ENCODE measurements around the gene PAAF1. TPM values are rescaled to one million over a fixed set of nuclear protein-coding genes. Genes with fewer than 3 reads are reported as not detected.

PAAF1 gene
- total and polyA plus RNA-seq, 2 experiments from 2014 or later = 13.6 to 18.1 TPM

- H3K4me2 ChIP-seq = no peak overlapping the region
- Mint-ChIP-seq H3K27ac (no peak overlapping the region), H3K27me3 (ENCODE audit: insufficient read depth, low read depth, poor library complexity) (peaks cover 13% of the 10 kb centered on the region), H3K4me3 (no peak overlapping the region), H3K9me3 (no peaks in the 10 kb centered on the region), H3K36me3 (ENCODE audit: low read depth) (peaks cover 64% of the 10 kb centered on the region), H3K4me1 (peaks cover 10% of the 10 kb centered on the region)
- ATAC-seq (no peak), DNase-seq (ENCODE audit: low spot score) (no peak)
- no peaks in the 10 kb centered on the region for H3K9me2 ChIP-seq (ENCODE audit: insufficient read depth)
- H3K4me1 ChIP-seq (ENCODE audit: insufficient read depth) = peaks cover 11% of the 10 kb centered on the region
- H4K20me1 ChIP-seq (replicated peaks; ENCODE audit: insufficient read depth) = peaks cover 13% of the 10 kb centered on the region
- no peaks in the 10 kb centered on the region; the same call in 1 of the 2 replicates for H3K79me2 ChIP-seq (replicated peaks; ENCODE audit: insufficient read depth)
- H3K27ac ChIP-seq (ENCODE audit: low read depth) = no peak overlapping the region
- H3F3A ChIP-seq (replicated peaks; ENCODE audit: low read depth) = peaks cover 5% of the 10 kb centered on the region; the same call in 1 of the 2 replicates
- H2AFZ ChIP-seq = no peak overlapping the region
- TF ChIP-seq ZNF462 (CRISPR knock-in tag; IDR thresholded peaks at IDR 0.05) (no peak), NANOG (IDR thresholded peaks at IDR 0.05; ENCODE audit: borderline replicate concordance) (no peak), ZNF114 (CRISPR knock-in tag; IDR thresholded peaks at IDR 0.05) (no peak), EZH2phosphoT487 (IDR thresholded peaks at IDR 0.05; ENCODE audit: unreplicated experiment) (no peak), POLR2AphosphoS5 (IDR thresholded peaks at IDR 0.05; ENCODE audit: low read depth) (no peak), CTCF (conservative IDR thresholded peaks at IDR 0.05; ENCODE audit: low read depth in 2 of 2) (no peak), CREB1 (CRISPR knock-in tag; IDR thresholded peaks at IDR 0.05; ENCODE audit: low read depth) (no peak), JUNB (IDR thresholded peaks at IDR 0.05; ENCODE audit: unreplicated experiment) (no peak), STAT1 (IDR thresholded peaks at IDR 0.05; ENCODE audit: unreplicated experiment) (no peak), ZNF331 (CRISPR knock-in tag; IDR thresholded peaks at IDR 0.05; ENCODE audit: low read depth) (no peak), ETS1 (IDR thresholded peaks at IDR 0.05) (no peak), EZH2 (IDR thresholded peaks at IDR 0.05; ENCODE audit: low read depth, unreplicated experiment) (no peak), REST (IDR thresholded peaks at IDR 0.05; ENCODE audit: unreplicated experiment) (no peak)
- peaks cover 32% of the 10 kb centered on the region for H3K36me3 ChIP-seq (ENCODE audit: insufficient read depth)
- H3K27me3 ChIP-seq (ENCODE audit: insufficient read depth) = no peaks in the 10 kb centered on the region
- H3K4me3 ChIP-seq = no peak overlapping the region
Measured at GRCh38 chr11:73975479-73975757, 98.6 kb downstream of the PAAF1 start.
